ENCODE results near the gene TBC1D13.

TBC1D13 gene

GRCh38 chr9:128798896-128799295 is 11.8 kb downstream of the TBC1D13 start:
- H3K9me2 ChIP-seq (replicated peaks; ENCODE audit: low read depth, low read length): no peaks in the 10 kb centered on the region
- H3K9ac ChIP-seq (ENCODE audit: low read depth, low read length, poor library complexity, severe bottlenecking): no peak overlapping the region
- H3K9me3 ChIP-seq (ENCODE audit: insufficient read depth, low read depth, low read length): no peaks in the 10 kb centered on the region
- no peaks in the 10 kb centered on the region for H3K4me1 ChIP-seq (ENCODE audit: insufficient read depth, low read length, poor library complexity, severe bottlenecking)
- H3K36me3 ChIP-seq (ENCODE audit: insufficient read depth, low read length): peaks cover 8% of the 10 kb centered on the region; the same call in 1 of the 2 replicates
- H3K79me2 ChIP-seq (ENCODE audit: insufficient read depth, low read length): no peaks in the 10 kb centered on the region
- H3K27me3 ChIP-seq (ENCODE audit: insufficient read depth, low read length, poor library complexity, severe bottlenecking): no peaks in the 10 kb centered on the region
- H3K4me2 ChIP-seq (ENCODE audit: low read depth, low read length, poor library complexity, severe bottlenecking): no peak overlapping the region
- no peak for TF ChIP-seq EZH2phosphoT487 (IDR thresholded peaks at IDR 0.05; ENCODE audit: borderline replicate concordance)
- no peak for TF ChIP-seq CTCF (conservative IDR thresholded peaks at IDR 0.05; ENCODE audit: low read length)
- no peak overlapping the region for H3K4me3 ChIP-seq (ENCODE audit: low read length, poor library complexity, severe bottlenecking)
- no peaks in the 10 kb centered on the region for H4K20me1 ChIP-seq (ENCODE audit: insufficient read depth, low read length, poor library complexity, severe bottlenecking)
- no peak overlapping the region for H2AFZ ChIP-seq (ENCODE audit: low read length)
- H3F3A ChIP-seq (ENCODE audit: low read depth): no peaks in the 10 kb centered on the region

- Histone ChIP-seq H4K20me1 (ENCODE audit: insufficient read depth, low read length, poor library complexity, severe bottlenecking) (no peaks in the 10 kb centered on the region), H3K4me3 (ENCODE audit: low read length, poor library complexity, severe bottlenecking) (no peak overlapping the region), H3K36me3 (ENCODE audit: insufficient read depth, low read length) (peaks cover 8% of the 10 kb centered on the region; the same call in 1 of the 2 replicates), H3K4me1 (ENCODE audit: insufficient read depth, low read length, poor library complexity, severe bottlenecking) (no peaks in the 10 kb centered on the region), H3K9ac (ENCODE audit: low read depth, low read length, poor library complexity, severe bottlenecking) (no peak overlapping the region), H2AFZ (ENCODE audit: low read length) (no peak overlapping the region), H3K27me3 (ENCODE audit: insufficient read depth, low read length, poor library complexity, severe bottlenecking) (no peaks in the 10 kb centered on the region), H3K9me2 (replicated peaks; ENCODE audit: low read depth, low read length) (no peaks in the 10 kb centered on the region), H3K4me2 (ENCODE audit: low read depth, low read length, poor library complexity, severe bottlenecking) (no peak overlapping the region), H3K9me3 (ENCODE audit: insufficient read depth, low read depth, low read length) (no peaks in the 10 kb centered on the region), H3F3A (ENCODE audit: low read depth) (no peaks in the 10 kb centered on the region), H3K79me2 (ENCODE audit: insufficient read depth, low read length) (no peaks in the 10 kb centered on the region)
- TF ChIP-seq CTCF (conservative IDR thresholded peaks at IDR 0.05; ENCODE audit: low read length) (no peak), EZH2phosphoT487 (IDR thresholded peaks at IDR 0.05; ENCODE audit: borderline replicate concordance) (no peak)
These were observed 13.0 kb downstream of the TBC1D13 start for GRCh38 chr9:128800061-128800460.

GRCh38 chr9:128802482-128802881 is 15.4 kb downstream of the TBC1D13 start:
- Histone ChIP-seq H3K36me3 (ENCODE audit: insufficient read depth, low read length) (peaks cover 15% of the 10 kb centered on the region; the same call in 1 of the 2 replicates), H3K4me2 (ENCODE audit: low read depth, low read length, poor library complexity, severe bottlenecking) (no peak overlapping the region), H2AFZ (ENCODE audit: low read length) (no peak overlapping the region), H3K4me1 (ENCODE audit: insufficient read depth, low read length, poor library complexity, severe bottlenecking) (no peaks in the 10 kb centered on the region), H3F3A (ENCODE audit: low read depth) (no peaks in the 10 kb centered on the region), H4K20me1 (ENCODE audit: insufficient read depth, low read length, poor library complexity, severe bottlenecking) (no peaks in the 10 kb centered on the region), H3K9ac (ENCODE audit: low read depth, low read length, poor library complexity, severe bottlenecking) (no peak overlapping the region), H3K9me3 (ENCODE audit: insufficient read depth, low read depth, low read length) (no peaks in the 10 kb centered on the region), H3K27me3 (ENCODE audit: insufficient read depth, low read length, poor library complexity, severe bottlenecking) (no peaks in the 10 kb centered on the region), H3K4me3 (ENCODE audit: low read length, poor library complexity, severe bottlenecking) (no peak overlapping the region), H3K9me2 (replicated peaks; ENCODE audit: low read depth, low read length) (no peaks in the 10 kb centered on the region), H3K79me2 (ENCODE audit: insufficient read depth, low read length) (no peaks in the 10 kb centered on the region)
- TF ChIP-seq CTCF (conservative IDR thresholded peaks at IDR 0.05; ENCODE audit: low read length): no peak
- TF ChIP-seq EZH2phosphoT487 (IDR thresholded peaks at IDR 0.05; ENCODE audit: borderline replicate concordance): no peak
